Peyer's patch (tissue), 4 donors: Measurements from ENCODE around the gene PER3.

Experiments
- POLR2A ChIP-seq, 2 donors: fragments of 450-650 bp; IDR thresholded peaks; one replicate each; pipeline ENCODE4 v1.5.1; 2017; ENCODE audit warnings: antibody characterized with exemption in 2 of 2, mild to moderate bottlenecking in 2 of 2, moderate library complexity in 2 of 2
- TF ChIP-seq, protein P1 (sequence below), 6 experiments: fragments of 450-650 bp in 4 of 6; fragments of 200-600 bp in 2 of 6; sonication (generic) in 1 of 6; IDR thresholded peaks; one replicate each; pipeline ENCODE4 v1.5.1; 2017 to 2019; ENCODE audit warnings: antibody characterized with exemption in 6 of 6, mild to moderate bottlenecking in 3 of 6, moderate library complexity in 1 of 6

DNA sequence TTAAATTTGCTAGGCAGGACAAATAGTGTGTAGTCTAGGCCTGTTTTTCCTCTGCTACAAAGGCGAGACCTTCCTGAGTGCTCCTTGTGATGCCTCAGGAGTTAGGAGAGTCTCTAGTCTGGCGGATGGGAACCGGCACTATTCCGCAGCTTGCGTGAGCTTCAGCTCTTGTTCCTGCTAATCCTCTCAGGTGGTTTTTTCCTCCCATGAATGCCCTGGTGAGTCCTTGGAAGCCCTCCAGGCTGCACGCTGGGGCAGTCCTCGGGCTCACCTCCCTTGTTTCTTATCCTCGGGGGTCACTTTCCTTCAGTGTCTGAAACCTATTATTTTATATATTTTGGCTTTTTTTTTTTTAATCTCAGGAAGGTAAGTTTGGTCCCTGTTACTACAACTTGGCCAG is 40.6 kb downstream of the PER3 start:
- TF ChIP-seq, protein P1, sequence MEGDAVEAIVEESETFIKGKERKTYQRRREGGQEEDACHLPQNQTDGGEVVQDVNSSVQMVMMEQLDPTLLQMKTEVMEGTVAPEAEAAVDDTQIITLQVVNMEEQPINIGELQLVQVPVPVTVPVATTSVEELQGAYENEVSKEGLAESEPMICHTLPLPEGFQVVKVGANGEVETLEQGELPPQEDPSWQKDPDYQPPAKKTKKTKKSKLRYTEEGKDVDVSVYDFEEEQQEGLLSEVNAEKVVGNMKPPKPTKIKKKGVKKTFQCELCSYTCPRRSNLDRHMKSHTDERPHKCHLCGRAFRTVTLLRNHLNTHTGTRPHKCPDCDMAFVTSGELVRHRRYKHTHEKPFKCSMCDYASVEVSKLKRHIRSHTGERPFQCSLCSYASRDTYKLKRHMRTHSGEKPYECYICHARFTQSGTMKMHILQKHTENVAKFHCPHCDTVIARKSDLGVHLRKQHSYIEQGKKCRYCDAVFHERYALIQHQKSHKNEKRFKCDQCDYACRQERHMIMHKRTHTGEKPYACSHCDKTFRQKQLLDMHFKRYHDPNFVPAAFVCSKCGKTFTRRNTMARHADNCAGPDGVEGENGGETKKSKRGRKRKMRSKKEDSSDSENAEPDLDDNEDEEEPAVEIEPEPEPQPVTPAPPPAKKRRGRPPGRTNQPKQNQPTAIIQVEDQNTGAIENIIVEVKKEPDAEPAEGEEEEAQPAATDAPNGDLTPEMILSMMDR (IDR thresholded peaks at IDR 0.05) = no peak
- TF ChIP-seq POLR2A (IDR thresholded peaks at IDR 0.05) = no peak
